ENCODE measurements around the gene FTO.

The FTO gene

GRCh38 chr16:53773881-53774280 is 69.9 kb downstream of the FTO start:
- H3K4me3 ChIP-seq (ENCODE audit: low read depth, low read length): no peak overlapping the region
- no peak for DNase-seq (ENCODE audit: low read depth)

GRCh38 chr16:53775106-53775820 is 71.3 kb downstream of the FTO start:
- no peak overlapping the region for H3K4me3 ChIP-seq (ENCODE audit: low read depth, low read length)
- DNase-seq (ENCODE audit: low read depth): no peak

GRCh38 chr16:53775821-53776431 is 72.0 kb downstream of the FTO start:
- H3K4me3 ChIP-seq (ENCODE audit: low read depth, low read length): no peak overlapping the region
- peak; percentile 93 for DNase-seq (ENCODE audit: low read depth)

DNA sequence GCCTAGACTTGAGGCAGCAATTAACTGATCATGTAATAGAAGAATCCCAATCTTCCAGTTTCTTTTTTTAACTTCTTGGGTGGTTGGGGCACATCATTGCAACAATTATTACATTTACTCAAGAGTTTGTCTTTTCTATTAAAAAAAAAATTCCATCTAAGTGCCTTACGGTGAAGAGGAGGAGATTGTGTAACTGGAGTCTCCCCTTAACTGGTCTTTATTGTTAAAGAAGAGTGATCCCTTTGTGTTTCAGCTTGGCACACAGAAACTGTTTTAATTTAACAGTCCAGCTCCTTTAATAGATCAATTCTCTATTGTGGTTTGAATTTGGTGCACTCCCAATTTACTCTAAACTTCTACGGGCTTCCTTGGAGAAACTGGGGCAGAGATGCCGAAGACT is 75.2 kb downstream of the FTO start:
- no peak overlapping the region for H3K4me3 ChIP-seq (ENCODE audit: low read depth, low read length)
- DNase-seq (ENCODE audit: low read depth): no peak

DNA sequence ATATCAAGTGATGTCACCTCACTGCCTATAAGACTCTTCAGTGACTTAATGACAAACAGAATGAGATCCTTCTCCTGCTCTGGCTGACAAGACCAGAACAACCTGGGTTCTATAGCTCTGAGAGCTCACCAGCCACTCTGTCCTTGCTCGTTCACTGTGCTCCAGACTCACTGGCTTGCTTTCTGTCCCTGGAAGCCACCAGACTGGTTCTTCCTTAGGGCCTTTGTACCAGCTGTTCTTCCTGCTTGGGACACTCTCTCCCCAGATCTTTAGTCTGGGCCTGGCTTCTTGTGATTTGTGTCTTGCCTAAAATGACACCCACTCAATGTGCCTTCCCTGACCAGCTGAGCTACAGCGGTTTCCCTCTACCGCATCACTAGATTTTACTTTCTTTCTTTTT is 76.1 kb downstream of the FTO start:
- no peak overlapping the region for H3K4me3 ChIP-seq (ENCODE audit: low read depth, low read length)
- DNase-seq (ENCODE audit: low read depth): no peak

GRCh38 chr16:53781023-53781605 is 77.2 kb downstream of the FTO start:
- no peak overlapping the region for H3K4me3 ChIP-seq (ENCODE audit: low read depth, low read length)
- DNase-seq (ENCODE audit: low read depth): no peak

DNA sequence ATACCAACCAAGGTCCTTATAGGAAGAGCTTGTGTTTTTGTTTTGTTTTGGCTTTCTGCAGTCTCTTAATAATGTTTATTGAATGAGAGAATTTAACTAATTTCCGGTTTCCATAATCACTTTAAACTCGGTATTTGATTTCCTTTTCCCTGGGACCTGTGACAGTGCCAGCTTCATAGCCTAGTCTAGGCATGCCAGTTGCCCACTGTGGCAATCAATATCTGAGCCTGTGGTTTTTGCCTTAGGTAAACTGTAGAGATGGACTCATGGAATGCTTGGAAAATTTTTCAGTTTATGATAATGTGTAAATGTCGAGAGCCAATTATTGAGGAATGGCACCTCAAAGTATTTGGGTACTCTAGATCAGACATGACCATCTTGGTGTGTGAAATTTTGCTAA is 78.2 kb downstream of the FTO start:
- no peak for DNase-seq (ENCODE audit: low read depth)
- no peak overlapping the region for H3K4me3 ChIP-seq (ENCODE audit: low read depth, low read length)

DNA sequence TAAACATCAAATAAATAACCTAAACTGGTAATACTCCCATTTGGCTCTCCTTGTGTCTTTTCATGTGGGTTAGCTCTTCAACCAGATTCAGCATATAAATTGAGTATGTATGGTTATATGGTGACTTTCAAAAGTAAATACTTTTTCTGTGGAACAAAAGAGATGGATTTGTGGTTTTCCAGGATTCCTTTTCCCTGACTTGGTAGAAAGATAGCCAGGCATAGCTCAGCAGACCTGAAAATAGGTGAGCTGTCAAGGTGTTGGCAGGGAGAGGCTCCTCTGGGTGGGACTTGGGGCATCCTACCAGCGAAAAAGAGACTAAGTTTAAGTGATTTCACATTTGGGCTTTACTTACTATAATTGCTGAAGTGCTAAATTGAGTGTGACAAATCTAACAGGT is 80.3 kb downstream of the FTO start:
- H3K4me3 ChIP-seq (ENCODE audit: low read depth, low read length): no peak overlapping the region
- no peak for DNase-seq (ENCODE audit: low read depth)

DNA sequence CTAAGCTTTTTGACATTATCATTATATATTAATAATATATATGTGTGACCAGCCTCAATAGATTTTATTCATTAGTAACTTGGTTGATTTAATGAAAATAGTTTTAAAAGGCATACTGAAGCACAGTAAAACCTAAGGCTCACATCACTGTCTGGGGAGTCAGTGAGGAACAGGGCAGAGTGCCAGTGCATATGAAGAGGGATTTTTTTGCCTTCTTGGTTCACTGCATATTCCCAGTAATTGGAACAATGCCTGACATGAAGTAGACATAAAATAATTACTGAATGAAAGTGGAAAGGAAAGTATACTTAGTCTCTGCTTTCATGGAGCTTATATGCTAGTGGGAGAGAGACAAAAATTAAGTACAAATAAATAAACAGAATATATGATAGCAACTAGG is 81.1 kb downstream of the FTO start:
- no peak overlapping the region for H3K4me3 ChIP-seq (ENCODE audit: low read depth, low read length)
- peak; percentile 58 for DNase-seq (ENCODE audit: low read depth)

GRCh38 chr16:53785916-53786315 is 82.0 kb downstream of the FTO start:
- no peak overlapping the region for H3K4me3 ChIP-seq (ENCODE audit: low read depth, low read length)
- no peak for DNase-seq (ENCODE audit: low read depth)

- no peak for DNase-seq (ENCODE audit: low read depth)
- no peak overlapping the region for H3K4me3 ChIP-seq (ENCODE audit: low read depth, low read length)
Measured at GRCh38 chr16:53787423-53787822, 83.5 kb downstream of the FTO start.

GRCh38 chr16:53789137-53789536 is 85.2 kb downstream of the FTO start:
- H3K4me3 ChIP-seq (ENCODE audit: low read depth, low read length): no peak overlapping the region
- DNase-seq (ENCODE audit: low read depth): peak; percentile 89

DNA sequence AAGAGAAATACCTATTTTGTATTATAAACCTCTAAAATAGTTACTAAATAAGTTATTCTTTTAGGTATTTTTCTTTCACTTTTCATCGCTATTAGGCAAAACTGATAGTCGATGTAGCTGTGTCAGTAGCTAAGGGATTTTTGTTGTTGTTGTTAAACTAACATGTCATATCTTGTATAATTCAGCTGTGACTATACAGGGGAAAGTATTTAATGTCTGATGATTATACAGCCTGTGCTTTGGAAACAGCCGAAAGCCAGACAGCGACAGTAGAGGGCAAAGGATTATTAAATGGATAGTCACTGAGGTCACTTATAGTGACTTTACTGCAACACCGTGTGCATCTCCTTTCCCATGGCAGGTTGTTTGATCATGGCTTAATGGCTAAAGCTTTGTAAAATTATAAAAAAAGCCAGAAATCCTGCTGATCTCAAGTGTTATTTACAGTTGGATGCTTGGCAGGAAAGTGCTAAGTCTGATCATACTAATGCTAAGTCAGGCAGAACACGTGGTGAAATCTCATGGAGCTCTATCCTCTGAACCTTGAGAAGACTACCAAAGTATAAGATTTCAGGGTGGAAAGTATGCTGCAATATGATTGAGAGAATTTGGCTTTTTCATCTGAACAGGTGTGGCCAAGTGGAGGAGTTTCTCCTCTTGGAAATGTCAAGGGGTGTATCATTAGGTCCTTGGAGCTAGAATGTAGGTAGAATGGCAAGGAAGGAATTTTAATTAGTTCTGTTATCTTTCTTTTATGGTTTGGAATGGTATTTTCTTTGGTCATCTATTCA is 88.4 kb downstream of the FTO start:
- DNase-seq (ENCODE audit: low read depth): no peak
- H3K4me3 ChIP-seq (ENCODE audit: low read depth, low read length): no peak overlapping the region

GRCh38 chr16:53803451-53803850 is 99.5 kb downstream of the FTO start:
- DNase-seq (ENCODE audit: low read depth): no peak
- no peak overlapping the region for H3K4me3 ChIP-seq (ENCODE audit: low read depth, low read length)

- H3K4me3 ChIP-seq (ENCODE audit: low read depth, low read length): no peak overlapping the region
- no peak for DNase-seq (ENCODE audit: low read depth)
Measured at GRCh38 chr16:53803998-53804397, 100.0 kb downstream of the FTO start.

- no peak for DNase-seq (ENCODE audit: low read depth)
- no peak overlapping the region for H3K4me3 ChIP-seq (ENCODE audit: low read depth, low read length)
Measured at GRCh38 chr16:53804467-53804866, 100.5 kb downstream of the FTO start.

GRCh38 chr16:53805113-53805512 is 101.2 kb downstream of the FTO start:
- H3K4me3 ChIP-seq (ENCODE audit: low read depth, low read length): no peak overlapping the region
- no peak for DNase-seq (ENCODE audit: low read depth)

DNA sequence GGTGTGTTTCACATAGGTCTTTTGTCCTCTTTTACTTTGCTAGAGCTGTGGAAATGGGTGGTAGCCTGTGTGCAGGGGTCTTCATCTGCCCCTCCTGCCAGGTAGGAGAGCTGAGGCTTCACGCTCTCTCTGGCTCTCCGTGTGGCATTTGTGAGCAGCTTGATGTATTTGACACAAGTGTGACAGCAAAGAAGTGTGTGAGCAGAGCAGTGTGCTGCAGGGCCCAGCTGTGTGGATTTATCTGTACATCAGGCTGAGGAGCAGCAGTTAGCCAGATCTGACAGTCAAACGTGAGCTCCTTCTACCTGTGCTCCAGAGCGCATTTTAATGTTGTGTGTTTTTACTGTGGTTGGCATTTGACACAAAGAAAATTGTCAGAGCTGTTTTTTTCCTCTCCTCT is 101.8 kb downstream of the FTO start:
- no peak overlapping the region for H3K4me3 ChIP-seq (ENCODE audit: low read depth, low read length)
- no peak for DNase-seq (ENCODE audit: low read depth)

DNA sequence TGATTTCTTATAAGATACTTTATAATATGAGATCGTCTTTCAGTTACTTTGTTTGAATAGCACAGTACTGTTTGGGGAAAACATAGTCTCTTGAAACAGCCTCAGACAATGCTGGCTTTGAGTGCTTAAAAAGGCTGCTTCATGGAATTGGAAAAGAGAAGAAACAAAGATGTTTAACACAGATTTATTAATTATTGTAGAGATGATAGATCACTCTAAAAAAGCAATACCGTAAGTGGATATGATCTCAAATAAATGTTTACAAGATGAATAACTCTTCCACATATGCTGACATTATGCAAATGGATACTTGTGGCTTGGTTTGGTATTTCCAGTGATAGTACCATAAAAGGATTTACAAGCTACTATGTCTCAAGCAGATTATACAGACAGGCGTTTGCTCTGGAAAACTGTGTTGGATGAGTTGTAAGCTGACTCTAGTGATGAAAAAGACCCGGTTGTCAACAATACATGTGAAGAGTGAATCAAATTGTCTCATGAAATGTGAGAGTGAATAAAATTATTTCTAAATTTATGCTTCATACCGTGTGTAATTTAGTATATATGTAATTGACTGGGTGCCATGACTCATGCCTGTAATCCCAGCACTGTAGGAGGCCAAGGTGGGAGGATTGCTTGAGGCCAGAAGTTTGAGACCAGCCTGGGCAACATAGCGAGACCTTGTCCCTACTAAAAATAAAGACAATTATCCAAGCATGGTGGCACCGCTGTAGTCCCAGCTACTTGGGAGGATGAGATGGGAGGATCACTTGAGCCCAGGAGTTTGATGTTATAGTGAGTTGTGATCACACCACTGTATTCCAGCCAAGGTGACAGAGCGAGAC is 105.4 kb downstream of the FTO start:
- H3K4me3 ChIP-seq (ENCODE audit: low read depth, low read length): no peak overlapping the region
- DNase-seq (ENCODE audit: low read depth): peak; percentile 71
